A549 (cell line): Measurements from ENCODE around the gene TTYH2. TPM values are rescaled to one million over a fixed set of nuclear protein-coding genes. Genes with fewer than 3 reads are reported as not detected.

Experiments
- ATAC-seq, 2 experiments: fragments of 200-7000 bp in 1 of 2; fragments of >200 bp in 1 of 2; cut with Nextera tagmentation in 1 of 2; cut with Tn5 transposase in 1 of 2; 3 replicates each; pipeline versions ENCODE4 v1.8.0 to v1.9.1; 2018 to 2020; ENCODE audit warnings: mild to moderate bottlenecking in 1 of 2, moderate library complexity in 1 of 2
- CTCF ChIA-PET: fragments of 300-600 bp; sonication (Branson Sonifier 250); formaldehyde crosslinking; extraction: SDS; loops from one replicate; lab custom pipeline; 2021; ENCODE audit warnings: antibody characterized with exemption, inconsistent platforms; lab: Yijun Ruan, JAX
- POLR2A ChIA-PET: fragments of 350-600 bp; formaldehyde crosslinking; extraction: SDS; loops from one replicate; lab custom pipeline; 2021; ENCODE audit warnings: antibody characterized with exemption, inconsistent platforms; lab: Yijun Ruan, JAX
- DNase-seq, 2 experiments: peaks; one replicate each; pipeline versions ENCODE4 v3.0.0 to v3.0.0-alpha.2; 2011 to 2016; ENCODE audit warnings: low read depth in 1 of 2, low spot score in 1 of 2
- FAIRE-seq: peaks from 2 replicates; lab custom pipeline; 2011; peaks lifted over from hg19 to GRCh38; lab: Jason Lieb, UNC
- H3K27ac ChIP-seq, 2 experiments: fragments of >200 bp; sonication (Bioruptor Twin); formaldehyde crosslinking; 3 replicates each; pipeline ENCODE4 v1.5.1; 2016 to 2017
- H3K4me1 ChIP-seq: fragments of >200 bp; sonication (Bioruptor Twin); formaldehyde crosslinking; 3 replicates; pipeline ENCODE4 v1.6.1; 2016
- H3K4me2 ChIP-seq: fragments of >200 bp; sonication (Bioruptor Twin); formaldehyde crosslinking; 3 replicates; pipeline ENCODE4 v1.6.1; 2016
- H3K4me3 ChIP-seq: fragments of >200 bp; sonication (Bioruptor Twin); formaldehyde crosslinking; 3 replicates; pipeline ENCODE4 v1.5.1; 2016
- H3K9me3 ChIP-seq: fragments of >200 bp; sonication (Bioruptor Twin); formaldehyde crosslinking; 3 replicates; pipeline ENCODE4 v1.6.1; 2016
- CBX2 ChIP-seq: fragments of 200-600 bp; sonication (generic); IDR thresholded peaks from 2 replicates; pipeline ENCODE4 v1.6.1; 2016; ENCODE audit warnings: low read depth, mild to moderate bottlenecking, borderline replicate concordance
- CEBPB ChIP-seq, 2 experiments: fragments of >200 bp in 1 of 2; sonication (Bioruptor Twin) in 1 of 2; formaldehyde crosslinking in 1 of 2; IDR thresholded peaks; 2 replicates each; pipeline ENCODE4 v1.6.1; 2012 to 2016
- EHMT2 ChIP-seq: fragments of 200-600 bp; sonication (generic); IDR thresholded peaks from 2 replicates; pipeline ENCODE4 v1.6.1; 2016; ENCODE audit warnings: antibody characterized with exemption, low read depth, mild to moderate bottlenecking, moderate library complexity
- FOSL2 ChIP-seq, 2 experiments: fragments of 450-650 bp in 1 of 2; fragments of >200 bp in 1 of 2; sonication (Bioruptor Twin) in 1 of 2; formaldehyde crosslinking; IDR thresholded peaks; 2 replicates each; pipeline versions ENCODE4 v1.5.0 to v1.6.1; 2016 to 2020; ENCODE audit warnings: mild to moderate bottlenecking in 1 of 2, moderate library complexity in 1 of 2
- FOXS1 ChIP-seq: fragments of 250-450 bp; sonication (Bioruptor Pico); IDR thresholded peaks from 2 replicates; pipeline ENCODE4 v1.5.0; 2020; ENCODE audit warnings: mild to moderate bottlenecking, moderate library complexity
- GATA3 ChIP-seq: IDR thresholded peaks from 2 replicates; pipeline ENCODE4 v1.6.1; 2012; ENCODE audit warnings: borderline replicate concordance
- HOXB13 ChIP-seq: fragments of 250-450 bp; sonication (Bioruptor Pico); IDR thresholded peaks from 2 replicates; pipeline ENCODE4 v1.5.0; 2020; ENCODE audit warnings: low read depth, mild to moderate bottlenecking, moderate library complexity
- JUN ChIP-seq, 2 experiments: fragments of >200 bp; sonication (Bioruptor Twin); formaldehyde crosslinking; IDR thresholded peaks; 2 replicates in 1 of 2; 3 replicates in 1 of 2; pipeline ENCODE4 v1.6.1; 2016 to 2017
- JUNB ChIP-seq: fragments of >200 bp; sonication (Bioruptor Twin); formaldehyde crosslinking; IDR thresholded peaks from 2 replicates; pipeline ENCODE4 v1.6.1; 2016
- MAZ ChIP-seq: fragments of 150-350 bp; IDR thresholded peaks from 2 replicates; pipeline ENCODE4 v1.6.1; 2014; ENCODE audit warnings: antibody characterized with exemption, low read depth, low read length, borderline replicate concordance
- NPAS2 ChIP-seq: fragments of 250-450 bp; sonication (Bioruptor Pico); IDR thresholded peaks from 2 replicates; pipeline ENCODE4 v1.8.0; 2022; ENCODE audit warnings: mild to moderate bottlenecking, moderate library complexity, borderline replicate concordance
- PHF8 ChIP-seq: fragments of 200-600 bp; sonication (generic); IDR thresholded peaks from 2 replicates; pipeline ENCODE4 v1.6.1; 2016; ENCODE audit warnings: low read depth, mild to moderate bottlenecking, antibody characterized with exemption, moderate library complexity, borderline replicate concordance
- RAD21 ChIP-seq, 2 experiments: fragments of >200 bp in 1 of 2; sonication (Bioruptor Twin) in 1 of 2; formaldehyde crosslinking in 1 of 2; IDR thresholded peaks in 1 of 2; conservative IDR thresholded peaks in 1 of 2; 2 replicates in 1 of 2; 3 replicates in 1 of 2; pipeline ENCODE4 v1.6.1; 2012 to 2018; ENCODE audit warnings: inconsistent platforms in 1 of 2
- RCOR1 ChIP-seq: fragments of 150-350 bp; IDR thresholded peaks from 2 replicates; pipeline ENCODE4 v1.6.1; 2014; ENCODE audit warnings: antibody characterized with exemption, low read length, low read depth
- RFX5 ChIP-seq: fragments of 450-650 bp; IDR thresholded peaks from 2 replicates; pipeline ENCODE4 v1.7.1; 2014; ENCODE audit warnings: antibody characterized with exemption, mild to moderate bottlenecking, moderate library complexity
- RNF2 ChIP-seq: fragments of 200-600 bp; sonication (generic); IDR thresholded peaks from 2 replicates; pipeline ENCODE4 v1.6.1; 2016; ENCODE audit warnings: low read depth, mild to moderate bottlenecking, antibody characterized with exemption, moderate library complexity, borderline replicate concordance
- TP53 ChIP-seq: fragments of 250-450 bp; sonication (Bioruptor Pico); IDR thresholded peaks from 2 replicates; pipeline ENCODE4 v1.5.0; 2021; ENCODE audit warnings: mild to moderate bottlenecking, moderate library complexity
- ZC3H11A ChIP-seq: fragments of 450-650 bp; IDR thresholded peaks from 2 replicates; pipeline ENCODE4 v1.6.1; 2014; ENCODE audit warnings: antibody characterized with exemption, mild to moderate bottlenecking
- ZNF302 ChIP-seq: fragments of 250-450 bp; sonication (Bioruptor Pico); IDR thresholded peaks from 2 replicates; pipeline ENCODE4 v1.9.0; 2021; ENCODE audit warnings: inconsistent platforms, mild to moderate bottlenecking, moderate library complexity
- WGBS: methylation state at CpG from one replicate; pipeline ENCODE4 v1.1.6; 2017; ENCODE audit errors: missing lambda C conversion rate; 5-methylcytosine and 5-hydroxymethylcytosine counted together
- polyA plus RNA-seq, 4 experiments: library from polyadenylated mRNA; depleted of rRNA in 3 of 4; stranded (reverse); fragments of >200 nt; fragmentation: RNase III in 1 of 4; extraction: RNeasy Plus Mini Kit Qiagen cat#74134 plus additional on column Dnase treatment in 1 of 4; gene quantifications; 2 replicates in 3 of 4; 3 replicates in 1 of 4; pipeline ENCODE4 v1.2.3, GENCODE V29; 2011 to 2017
- TF ChIP-seq, protein P1 (sequence below): fragments of 200-600 bp; sonication (generic); IDR thresholded peaks from 2 replicates; pipeline ENCODE4 v1.6.1; 2016; ENCODE audit warnings: antibody characterized with exemption, mild to moderate bottlenecking, moderate library complexity
- TF ChIP-seq, protein P2 (sequence below): fragments of 450-650 bp; IDR thresholded peaks from 2 replicates; pipeline ENCODE4 v1.6.1; 2014; ENCODE audit warnings: antibody characterized with exemption
- TF ChIP-seq, protein P3 (sequence below): fragments of 150-350 bp; IDR thresholded peaks from 2 replicates; pipeline ENCODE4 v1.6.1; 2014; ENCODE audit warnings: low read depth, mild to moderate bottlenecking, low read length
- TF ChIP-seq, protein P4 (sequence below): fragments of >200 bp; sonication (Bioruptor Twin); formaldehyde crosslinking; IDR thresholded peaks from 3 replicates; pipeline ENCODE4 v1.5.1; 2016

Gene TTYH2
- polyA plus RNA-seq, 2 of the 4 experiments (the other 2 are of a cell fraction) = 1.4 to 1.7 TPM

DNA sequence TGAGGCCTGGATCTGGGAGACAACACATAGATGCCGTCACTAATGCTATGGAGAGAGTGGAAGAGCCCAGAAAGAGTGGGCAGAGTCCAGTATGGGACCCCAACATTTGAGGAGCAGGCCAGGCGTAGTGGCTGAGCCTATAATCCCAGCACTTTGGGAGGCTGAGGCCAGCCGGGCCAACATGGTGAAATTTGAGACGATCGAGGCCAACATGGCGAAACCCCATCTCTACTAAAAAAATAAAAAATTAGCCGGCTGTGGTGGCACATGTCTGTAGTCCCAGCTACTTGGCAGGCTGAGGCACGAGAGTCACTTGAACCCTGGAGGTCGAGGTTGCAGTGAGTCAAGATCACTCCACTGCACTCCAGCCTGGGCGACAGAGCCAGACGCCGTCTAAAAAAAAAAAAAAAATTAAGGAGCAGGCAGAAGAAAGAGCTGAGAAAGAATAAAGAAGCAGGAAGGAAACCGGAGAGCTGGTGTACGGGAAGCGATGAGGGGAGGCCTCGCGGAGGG, 54.7 kb downstream of the TTYH2 start:
- DNase-seq = no peak
- Histone ChIP-seq H3K4me3 (no peak overlapping the region), H3K4me1 (no peaks in the 10 kb centered on the region), H3K9me3 (no peaks in the 10 kb centered on the region; the same call in 2 of the 3 replicates), H3K27ac (no peak overlapping the region), H3K4me2 (no peak overlapping the region)
- POLR2A ChIA-PET = no interaction called here
- ATAC-seq = no peak
- CTCF ChIA-PET = interaction anchor here (0.6 to 1.5 kb wide), 6 partner anchors 9 to 68 kb away, joined by 3 to 5 read pairs (median 4); no protein-coding TSS in a partner anchor
- 63% methylated on average over 17 of the region's 17 CpGs for WGBS
- TF ChIP-seq, protein P1, sequence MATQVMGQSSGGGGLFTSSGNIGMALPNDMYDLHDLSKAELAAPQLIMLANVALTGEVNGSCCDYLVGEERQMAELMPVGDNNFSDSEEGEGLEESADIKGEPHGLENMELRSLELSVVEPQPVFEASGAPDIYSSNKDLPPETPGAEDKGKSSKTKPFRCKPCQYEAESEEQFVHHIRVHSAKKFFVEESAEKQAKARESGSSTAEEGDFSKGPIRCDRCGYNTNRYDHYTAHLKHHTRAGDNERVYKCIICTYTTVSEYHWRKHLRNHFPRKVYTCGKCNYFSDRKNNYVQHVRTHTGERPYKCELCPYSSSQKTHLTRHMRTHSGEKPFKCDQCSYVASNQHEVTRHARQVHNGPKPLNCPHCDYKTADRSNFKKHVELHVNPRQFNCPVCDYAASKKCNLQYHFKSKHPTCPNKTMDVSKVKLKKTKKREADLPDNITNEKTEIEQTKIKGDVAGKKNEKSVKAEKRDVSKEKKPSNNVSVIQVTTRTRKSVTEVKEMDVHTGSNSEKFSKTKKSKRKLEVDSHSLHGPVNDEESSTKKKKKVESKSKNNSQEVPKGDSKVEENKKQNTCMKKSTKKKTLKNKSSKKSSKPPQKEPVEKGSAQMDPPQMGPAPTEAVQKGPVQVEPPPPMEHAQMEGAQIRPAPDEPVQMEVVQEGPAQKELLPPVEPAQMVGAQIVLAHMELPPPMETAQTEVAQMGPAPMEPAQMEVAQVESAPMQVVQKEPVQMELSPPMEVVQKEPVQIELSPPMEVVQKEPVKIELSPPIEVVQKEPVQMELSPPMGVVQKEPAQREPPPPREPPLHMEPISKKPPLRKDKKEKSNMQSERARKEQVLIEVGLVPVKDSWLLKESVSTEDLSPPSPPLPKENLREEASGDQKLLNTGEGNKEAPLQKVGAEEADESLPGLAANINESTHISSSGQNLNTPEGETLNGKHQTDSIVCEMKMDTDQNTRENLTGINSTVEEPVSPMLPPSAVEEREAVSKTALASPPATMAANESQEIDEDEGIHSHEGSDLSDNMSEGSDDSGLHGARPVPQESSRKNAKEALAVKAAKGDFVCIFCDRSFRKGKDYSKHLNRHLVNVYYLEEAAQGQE = no peak
- TF ChIP-seq ZC3H11A (no peak), ZNF302 (CRISPR knock-in tag) (no peak), JUN (IDR thresholded peaks at IDR 0.05) (no peak), CEBPB (IDR thresholded peaks at IDR 0.05) (no peak), NPAS2 (CRISPR knock-in tag) (no peak), GATA3 (no peak), MAZ (no peak), FOXS1 (no peak), RAD21 (conservative IDR thresholded peaks at IDR 0.05 in 1 of 2, IDR thresholded peaks at IDR 0.05 in 1 of 2) (no peak), TP53 (CRISPR knock-in tag) (no peak), HOXB13 (no peak), CBX2 (no peak), EHMT2 (no peak)
- TF ChIP-seq, protein P2, sequence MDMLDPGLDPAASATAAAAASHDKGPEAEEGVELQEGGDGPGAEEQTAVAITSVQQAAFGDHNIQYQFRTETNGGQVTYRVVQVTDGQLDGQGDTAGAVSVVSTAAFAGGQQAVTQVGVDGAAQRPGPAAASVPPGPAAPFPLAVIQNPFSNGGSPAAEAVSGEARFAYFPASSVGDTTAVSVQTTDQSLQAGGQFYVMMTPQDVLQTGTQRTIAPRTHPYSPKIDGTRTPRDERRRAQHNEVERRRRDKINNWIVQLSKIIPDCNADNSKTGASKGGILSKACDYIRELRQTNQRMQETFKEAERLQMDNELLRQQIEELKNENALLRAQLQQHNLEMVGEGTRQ = no peak
- FAIRE-seq = no peak

DNA sequence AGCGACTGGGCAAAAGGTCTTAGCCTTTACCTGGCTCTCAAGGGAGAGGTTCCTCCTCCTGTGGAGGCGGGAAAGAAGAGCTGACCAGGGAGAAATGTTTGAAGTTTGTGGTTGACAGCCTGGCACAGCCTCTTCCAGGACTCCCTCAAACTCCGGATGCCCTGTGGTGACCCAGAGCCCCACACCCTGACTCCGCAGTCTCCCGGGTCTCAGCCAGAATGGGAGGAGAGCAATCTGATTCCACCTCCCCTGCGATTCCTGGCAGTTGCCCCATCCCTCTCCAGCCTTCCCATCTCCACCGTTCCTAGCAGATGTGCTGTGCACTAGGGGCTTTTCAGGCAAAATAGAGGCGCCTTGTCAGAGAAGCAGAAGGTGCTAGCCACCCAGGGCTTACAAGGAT, 55.2 kb downstream of the TTYH2 start:
- no peak for DNase-seq
- H3K27ac ChIP-seq = no peak overlapping the region
- ChIA-PET POLR2A (no interaction called here), CTCF (interaction anchor here (0.6 to 1.5 kb wide), 4 partner anchors 8 to 69 kb away, joined by 4 to 5 read pairs (median 4); no protein-coding TSS in a partner anchor)
- 27% methylated on average over 8 of the region's 8 CpGs for WGBS
- no peaks in the 10 kb centered on the region for H3K4me1 ChIP-seq
- no peaks in the 10 kb centered on the region; the same call in 2 of the 3 replicates for H3K9me3 ChIP-seq
- TF ChIP-seq, protein P3, sequence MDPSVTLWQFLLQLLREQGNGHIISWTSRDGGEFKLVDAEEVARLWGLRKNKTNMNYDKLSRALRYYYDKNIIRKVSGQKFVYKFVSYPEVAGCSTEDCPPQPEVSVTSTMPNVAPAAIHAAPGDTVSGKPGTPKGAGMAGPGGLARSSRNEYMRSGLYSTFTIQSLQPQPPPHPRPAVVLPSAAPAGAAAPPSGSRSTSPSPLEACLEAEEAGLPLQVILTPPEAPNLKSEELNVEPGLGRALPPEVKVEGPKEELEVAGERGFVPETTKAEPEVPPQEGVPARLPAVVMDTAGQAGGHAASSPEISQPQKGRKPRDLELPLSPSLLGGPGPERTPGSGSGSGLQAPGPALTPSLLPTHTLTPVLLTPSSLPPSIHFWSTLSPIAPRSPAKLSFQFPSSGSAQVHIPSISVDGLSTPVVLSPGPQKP = no peak
- TF ChIP-seq RCOR1 = no peak
- TF ChIP-seq EHMT2 = no peak
- no peak for TF ChIP-seq FOSL2 (IDR thresholded peaks at IDR 0.05)
- no peak for TF ChIP-seq FOSL2 (CRISPR knock-in tag; IDR thresholded peaks at IDR 0.05)
- TF ChIP-seq JUNB = no peak
- no peak for TF ChIP-seq TP53 (CRISPR knock-in tag)
- no peak for TF ChIP-seq CEBPB (IDR thresholded peaks at IDR 0.05)
- no peak for TF ChIP-seq PHF8
- no peak for TF ChIP-seq RNF2
- TF ChIP-seq MAZ = no peak
- TF ChIP-seq, protein P2 = no peak
- TF ChIP-seq, protein P4, sequence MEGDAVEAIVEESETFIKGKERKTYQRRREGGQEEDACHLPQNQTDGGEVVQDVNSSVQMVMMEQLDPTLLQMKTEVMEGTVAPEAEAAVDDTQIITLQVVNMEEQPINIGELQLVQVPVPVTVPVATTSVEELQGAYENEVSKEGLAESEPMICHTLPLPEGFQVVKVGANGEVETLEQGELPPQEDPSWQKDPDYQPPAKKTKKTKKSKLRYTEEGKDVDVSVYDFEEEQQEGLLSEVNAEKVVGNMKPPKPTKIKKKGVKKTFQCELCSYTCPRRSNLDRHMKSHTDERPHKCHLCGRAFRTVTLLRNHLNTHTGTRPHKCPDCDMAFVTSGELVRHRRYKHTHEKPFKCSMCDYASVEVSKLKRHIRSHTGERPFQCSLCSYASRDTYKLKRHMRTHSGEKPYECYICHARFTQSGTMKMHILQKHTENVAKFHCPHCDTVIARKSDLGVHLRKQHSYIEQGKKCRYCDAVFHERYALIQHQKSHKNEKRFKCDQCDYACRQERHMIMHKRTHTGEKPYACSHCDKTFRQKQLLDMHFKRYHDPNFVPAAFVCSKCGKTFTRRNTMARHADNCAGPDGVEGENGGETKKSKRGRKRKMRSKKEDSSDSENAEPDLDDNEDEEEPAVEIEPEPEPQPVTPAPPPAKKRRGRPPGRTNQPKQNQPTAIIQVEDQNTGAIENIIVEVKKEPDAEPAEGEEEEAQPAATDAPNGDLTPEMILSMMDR = no peak
- no peak for TF ChIP-seq RFX5
- H3K4me3 ChIP-seq = no peak overlapping the region
- FAIRE-seq = no peak
- ATAC-seq = no peak
- no peak overlapping the region for H3K4me2 ChIP-seq
